SH-SY5Y (cell line): ENCODE results near the gene KCNAB1.

ENCODE experiments used
- GATA2 ChIP-seq: IDR thresholded peaks from 2 replicates; pipeline ENCODE4 v1.6.1; 2011; ENCODE audit warnings: mild to moderate bottlenecking, low read depth, low read length
- GATA3 ChIP-seq: IDR thresholded peaks from 2 replicates; pipeline ENCODE4 v1.6.1; 2011; ENCODE audit warnings: low read depth, mild to moderate bottlenecking, low read length, moderate library complexity

- TF ChIP-seq GATA2 (no peak), GATA3 (no peak)
Observed at GRCh38 chr3:156230278-156230900, 110.0 kb downstream of the KCNAB1 start.
